Right atrium auricular region (tissue), 2 donors: ENCODE results near the gene RAP1A. TPM values are rescaled to one million over a fixed set of nuclear protein-coding genes. Genes with fewer than 3 reads are reported as not detected.

Experiments
- DNase-seq: peaks from one replicate; pipeline ENCODE4 v3.0.0-alpha.2; 2019; ENCODE audit warnings: low spot score
- H3K27ac ChIP-seq, 2 donors: fragments of 200-600 bp; sonication (generic); 1 replicate in 1 of 2; 2 replicates in 1 of 2; pipeline ENCODE4 v1.5.1; 2016 to 2019
- H3K27me3 ChIP-seq, 2 donors: fragments of 200-600 bp; sonication (generic); one replicate each; pipeline versions ENCODE4 v1.5.1 to v1.6.0; 2017 to 2019
- H3K36me3 ChIP-seq: fragments of 200-600 bp; sonication (generic); one replicate; pipeline ENCODE4 v1.5.1; 2016
- H3K4me1 ChIP-seq, 2 donors: fragments of 200-600 bp; sonication (generic); one replicate each; pipeline versions ENCODE4 v1.5.1 to v1.6.0; 2017 to 2019
- H3K4me3 ChIP-seq, 2 donors: fragments of 200-600 bp; sonication (generic); 1 replicate in 1 of 2; 2 replicates in 1 of 2; pipeline ENCODE4 v1.5.1; 2017 to 2019; ENCODE audit warnings: mild to moderate bottlenecking in 1 of 2, moderate library complexity in 1 of 2
- H3K9me3 ChIP-seq, 2 donors: fragments of 200-600 bp; sonication (generic); one replicate each; pipeline ENCODE4 v1.5.1; 2019
- total RNA-seq, 2 donors: library from RNA; depleted of rRNA; stranded (reverse); fragments of >200 nt; gene quantifications; one replicate each; pipeline ENCODE4 v1.1.0, GENCODE V29; 2016
- TF ChIP-seq, protein P1 (sequence below), 2 donors: fragments of 200-600 bp; sonication (generic); IDR thresholded peaks; one replicate each; pipeline ENCODE4 v1.5.1; 2019; ENCODE audit warnings: antibody characterized with exemption in 2 of 2

The RAP1A gene
- total RNA-seq, 2 donors from 2014 or later = 62.1 to 72.8 TPM

DNA sequence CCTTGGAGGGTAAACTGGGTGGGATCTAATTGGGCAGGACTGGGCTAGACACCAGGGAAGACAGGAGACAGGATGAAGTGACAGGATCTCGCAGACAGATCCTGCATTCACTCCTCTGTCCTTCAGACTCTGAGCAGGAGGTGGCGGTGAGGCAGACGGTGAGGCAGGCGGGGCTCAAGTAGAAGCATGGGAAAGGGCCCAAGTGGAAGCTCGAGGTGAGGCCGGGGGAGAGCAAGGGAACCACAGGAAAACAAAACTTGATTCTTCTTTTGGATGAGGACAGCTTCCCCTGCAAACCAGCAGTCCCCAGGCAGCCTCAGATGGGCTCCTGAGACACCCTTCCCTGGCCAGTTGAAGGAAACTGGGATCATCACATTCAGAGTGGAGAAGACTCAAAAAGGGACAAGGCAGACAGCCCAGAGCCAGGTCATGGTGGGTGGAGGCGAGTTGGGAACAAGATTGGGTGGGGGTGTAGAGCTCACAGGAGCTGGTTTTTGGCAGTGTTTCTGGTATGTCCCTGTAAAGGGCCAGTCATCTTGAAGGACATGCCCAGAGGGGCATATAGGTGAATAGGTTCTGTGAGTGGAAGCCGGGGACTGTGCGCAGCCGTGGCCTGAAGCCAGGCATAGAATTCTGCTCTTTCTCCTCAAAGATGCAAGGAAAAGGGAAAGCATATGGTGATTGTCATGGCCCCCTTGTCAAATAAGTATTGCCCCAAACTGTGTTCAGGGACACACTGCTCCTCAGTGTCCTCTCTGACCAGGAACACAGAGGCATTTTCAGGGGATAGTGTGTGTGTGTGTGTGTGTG, 101.6 kb downstream of the RAP1A start:
- Histone ChIP-seq H3K27ac (peak overlapping the region; percentile 62 to 68), H3K36me3 (no peaks in the 10 kb centered on the region), H3K4me1 (peaks cover 2 to 72% of the 10 kb centered on the region in 2 donors), H3K4me3 (no peak overlapping the region), H3K9me3 (no peaks in the 10 kb centered on the region), H3K27me3 (no peaks in the 10 kb centered on the region)
- no peak for DNase-seq
- TF ChIP-seq, protein P1, sequence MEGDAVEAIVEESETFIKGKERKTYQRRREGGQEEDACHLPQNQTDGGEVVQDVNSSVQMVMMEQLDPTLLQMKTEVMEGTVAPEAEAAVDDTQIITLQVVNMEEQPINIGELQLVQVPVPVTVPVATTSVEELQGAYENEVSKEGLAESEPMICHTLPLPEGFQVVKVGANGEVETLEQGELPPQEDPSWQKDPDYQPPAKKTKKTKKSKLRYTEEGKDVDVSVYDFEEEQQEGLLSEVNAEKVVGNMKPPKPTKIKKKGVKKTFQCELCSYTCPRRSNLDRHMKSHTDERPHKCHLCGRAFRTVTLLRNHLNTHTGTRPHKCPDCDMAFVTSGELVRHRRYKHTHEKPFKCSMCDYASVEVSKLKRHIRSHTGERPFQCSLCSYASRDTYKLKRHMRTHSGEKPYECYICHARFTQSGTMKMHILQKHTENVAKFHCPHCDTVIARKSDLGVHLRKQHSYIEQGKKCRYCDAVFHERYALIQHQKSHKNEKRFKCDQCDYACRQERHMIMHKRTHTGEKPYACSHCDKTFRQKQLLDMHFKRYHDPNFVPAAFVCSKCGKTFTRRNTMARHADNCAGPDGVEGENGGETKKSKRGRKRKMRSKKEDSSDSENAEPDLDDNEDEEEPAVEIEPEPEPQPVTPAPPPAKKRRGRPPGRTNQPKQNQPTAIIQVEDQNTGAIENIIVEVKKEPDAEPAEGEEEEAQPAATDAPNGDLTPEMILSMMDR (IDR thresholded peaks at IDR 0.05) = no peak

DNA sequence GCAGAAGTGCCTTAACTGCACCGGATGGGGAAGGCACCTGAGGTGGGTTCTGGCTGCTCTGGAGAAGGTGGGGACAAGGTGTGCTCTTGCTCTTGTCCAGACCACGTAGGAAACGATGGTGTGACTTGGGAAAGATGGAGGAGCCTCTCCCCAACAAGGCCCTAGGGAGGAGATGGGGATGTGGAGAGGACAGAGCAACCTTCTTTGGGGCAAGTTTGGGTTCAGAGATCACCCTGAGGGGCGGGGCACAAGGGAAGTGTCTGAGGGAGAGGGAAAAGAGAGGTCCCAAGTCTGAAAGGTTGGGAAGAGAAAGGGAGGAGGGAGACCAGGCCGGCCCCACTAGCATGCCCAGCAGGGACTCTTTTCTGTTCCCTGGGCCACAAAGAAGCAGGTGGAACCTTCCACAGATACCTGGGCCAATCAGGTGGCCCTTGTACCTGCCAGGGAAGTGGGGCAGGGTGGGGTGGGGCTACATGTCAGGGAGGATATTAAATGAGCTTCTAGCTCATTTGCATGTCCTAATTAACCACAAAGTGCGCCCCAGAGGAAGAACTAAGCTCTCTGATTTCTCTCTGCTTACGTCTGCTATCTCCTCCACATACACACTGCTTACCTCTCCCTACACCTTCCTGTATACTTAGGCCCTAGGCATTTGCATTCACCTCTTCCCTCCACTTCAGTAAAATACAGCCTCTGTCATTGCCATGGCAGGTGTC, 103.7 kb downstream of the RAP1A start:
- Histone ChIP-seq H3K9me3 (no peaks in the 10 kb centered on the region), H3K4me1 (peaks cover 2 to 91% of the 10 kb centered on the region in 2 donors), H3K27ac (peak overlapping the region; percentile 62 to 68), H3K36me3 (peaks cover 13% of the 10 kb centered on the region), H3K27me3 (no peaks in the 10 kb centered on the region), H3K4me3 (no peak overlapping the region)
- TF ChIP-seq, protein P1 (IDR thresholded peaks at IDR 0.05) = no peak
- peak; percentile 34 for DNase-seq

DNA sequence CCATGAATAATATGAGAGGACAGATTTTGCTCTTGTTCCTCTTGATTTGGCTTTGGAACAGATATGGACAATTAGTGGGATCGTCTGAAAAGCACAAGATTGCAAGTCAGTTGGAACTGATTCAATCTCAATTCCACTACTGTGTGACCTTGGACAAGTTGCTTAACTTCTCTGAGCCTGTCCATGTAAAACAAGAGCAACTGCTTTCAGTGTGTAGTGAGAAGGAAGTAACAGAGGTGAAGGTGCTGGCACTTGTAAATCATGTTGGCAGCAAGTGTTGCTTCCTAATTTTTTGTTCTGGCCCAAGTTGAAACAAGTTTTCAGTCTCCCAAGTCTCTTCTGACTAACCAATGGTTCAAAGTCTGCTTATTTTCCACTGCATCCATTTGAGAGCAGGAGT, 104.3 kb downstream of the RAP1A start:
- Histone ChIP-seq H3K4me3 (no peak overlapping the region), H3K36me3 (peaks cover 13% of the 10 kb centered on the region), H3K27ac (no peak overlapping the region), H3K27me3 (no peaks in the 10 kb centered on the region), H3K4me1 (peaks cover 2 to 97% of the 10 kb centered on the region in 2 donors), H3K9me3 (no peaks in the 10 kb centered on the region)
- TF ChIP-seq, protein P1 (IDR thresholded peaks at IDR 0.05) = no peak
- DNase-seq = no peak

DNA sequence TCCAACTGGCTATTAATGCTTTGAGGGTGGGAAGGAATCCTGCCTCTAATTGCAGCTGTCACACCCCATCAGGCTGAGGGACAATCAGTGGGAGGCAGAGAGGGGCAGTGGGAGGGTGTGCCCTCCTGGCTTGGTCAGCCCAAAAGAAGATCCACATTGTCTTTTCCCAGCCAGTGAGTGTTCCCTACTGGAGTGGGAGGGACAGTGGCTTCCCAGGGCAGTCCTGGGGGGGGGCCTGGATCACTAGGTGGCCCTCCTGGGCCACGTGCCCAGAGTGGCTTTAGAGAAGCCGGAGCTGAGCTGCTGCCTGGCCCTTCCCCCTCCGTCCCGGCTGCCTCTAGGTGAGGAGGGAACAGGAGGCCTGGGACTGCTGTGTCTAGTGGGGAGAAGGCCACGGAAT, 105.6 kb downstream of the RAP1A start:
- Histone ChIP-seq H3K4me1 (peaks cover 0 to 97% of the 10 kb centered on the region in 2 donors), H3K4me3 (no peak overlapping the region), H3K27ac (peak overlapping the region; percentile 57 to 64), H3K27me3 (no peaks in the 10 kb centered on the region), H3K36me3 (peaks cover 13% of the 10 kb centered on the region), H3K9me3 (no peaks in the 10 kb centered on the region)
- peak; percentile 58 for DNase-seq
- TF ChIP-seq, protein P1 (IDR thresholded peaks at IDR 0.05) = no peak

DNA sequence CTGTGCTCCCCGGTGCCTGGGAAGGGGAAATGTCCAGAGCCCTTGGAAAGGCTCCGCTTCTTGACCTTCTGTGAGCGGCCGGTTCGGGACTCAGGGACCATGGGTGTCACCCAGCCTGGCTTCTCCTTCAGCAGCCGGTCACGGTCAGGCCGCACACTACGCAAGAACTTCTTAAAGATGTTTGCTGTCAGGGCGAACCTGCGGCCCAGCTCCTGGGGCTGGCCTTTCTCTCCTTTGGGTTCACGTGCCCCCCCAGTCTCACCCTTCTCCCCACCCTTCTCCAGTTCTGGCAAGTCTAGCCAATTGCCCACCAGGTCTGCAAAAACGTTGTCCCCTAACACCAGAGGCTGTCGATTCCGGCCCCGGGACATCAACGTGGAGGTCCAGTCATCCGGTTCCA, 107.5 kb downstream of the RAP1A start:
- DNase-seq = peak; percentile 43
- Histone ChIP-seq H3K9me3 (no peaks in the 10 kb centered on the region), H3K27me3 (no peaks in the 10 kb centered on the region), H3K27ac (no peak overlapping the region), H3K4me1 (peaks cover 0 to 97% of the 10 kb centered on the region in 2 donors), H3K36me3 (peaks cover 13% of the 10 kb centered on the region), H3K4me3 (no peak overlapping the region)
- TF ChIP-seq, protein P1 (IDR thresholded peaks at IDR 0.05) = no peak
